Pancreas (tissue), 10 donors: ENCODE data around the gene ARHGAP8. TPM values are rescaled to one million over a fixed set of nuclear protein-coding genes. Genes with fewer than 3 reads are reported as not detected.

Experiments used
- ATAC-seq, 4 donors: fragments of 200-7000 bp; cut with Tn5 transposase; one replicate each; pipeline versions ENCODE4 v1.8.0 to v1.9.1; 2020; ENCODE audit warnings: mild to moderate bottlenecking in 4 of 4, moderate library complexity in 4 of 4
- DNase-seq, 6 donors: peaks; one replicate each; pipeline ENCODE4 v3.0.0-alpha.2; 2020
- FAIRE-seq: peaks from 2 replicates; lab custom pipeline; 2012; peaks lifted over from hg19 to GRCh38; lab: Jason Lieb, UNC
- H3K27ac ChIP-seq, 4 donors: fragments of 200-600 bp; sonication (generic); 1 replicate in 3 of 4; 2 replicates in 1 of 4; pipeline versions ENCODE4 v1.5.0 to v1.8.0; 2020
- H3K27me3 ChIP-seq, 4 donors: fragments of 200-600 bp; one replicate each; pipeline ENCODE4 v1.8.0; 2021
- H3K36me3 ChIP-seq, 3 donors: fragments of 200-600 bp; sonication (generic) in 1 of 3; one replicate each; pipeline versions ENCODE4 v1.5.0 to v1.8.0; 2020 to 2021
- H3K4me1 ChIP-seq, 3 donors: fragments of 200-600 bp; one replicate each; pipeline ENCODE4 v1.8.0; 2021
- H3K4me3 ChIP-seq, 4 donors: fragments of 200-600 bp; sonication (generic) in 2 of 4; one replicate each; pipeline versions ENCODE4 v1.5.0 to v1.8.0; 2020 to 2021
- H3K9me3 ChIP-seq, 4 donors: fragments of 200-600 bp; one replicate each; pipeline ENCODE4 v1.8.0; 2021
- CTCF ChIP-seq, 4 donors: fragments of 200-600 bp; sonication (generic) in 3 of 4; IDR thresholded peaks; one replicate each; pipeline versions ENCODE4 v1.5.0 to v1.8.0; 2021; ENCODE audit warnings: antibody characterized with exemption in 4 of 4
- WGBS, 2 donors: extraction: QIAGEN DNeasy Blood & Tissue Kit; methylation state at CpG; one replicate each; pipeline ENCODE4 v1.1.7; 2013; 5-methylcytosine and 5-hydroxymethylcytosine counted together
- intact Hi-C, 3 donors: fragments of 100-400 bp; cut with DNase I; formaldehyde crosslinking; loops; one replicate each; pipeline versions ENCODE4 v1.11.1 to v1.14.2; 2022
- polyA plus RNA-seq, 2 donors: library from polyadenylated mRNA; stranded (reverse); fragments of 200-250 nt; gene quantifications; one replicate each; pipeline ENCODE4 v1.2.3, GENCODE V29; 2013
- total RNA-seq, 6 donors: library from RNA; stranded (reverse); fragmentation: NEBNext Ultra II Directional in 4 of 6; extraction: Animal tissue kit (Norgen Biotek cat#: 25700) in 4 of 6; gene quantifications; one replicate each; pipeline versions ENCODE4 v1.2.1 to v1.2.4, GENCODE V29; 2021 to 2023
- donor health status: healthy with polysubstance abuse.
- donor health status: DM: no; HTN: no; CAD: no; lungs with moderate emphysema.
- donor health status: DM: no; HTN: no; CAD: no.
- donor health status: control.
- donor health status: control.
- donor health status: Bipolar disorder and iron deficiency.
- donor health status: DM: yes; HTN: yes; CAD: no.
- donor health status: DM: no; HTN: no; CAD: no.
- donor health status: DM: no; HTN: no; CAD: no.
- donor health status: DM: yes; HTN: yes; CAD: no.

Gene ARHGAP8
- total and polyA plus RNA-seq, 8 donors, result 8.6 to 59.2 (median 15.1) TPM

GRCh38 chr22:44906248-44906936 is 154.0 kb downstream of the ARHGAP8 start:
- no peak for FAIRE-seq
- no peaks in the 10 kb centered on the region for H3K9me3 ChIP-seq
- H3K27ac ChIP-seq, result no peak overlapping the region
- no peak overlapping the region for H3K4me3 ChIP-seq
- DNase-seq, result no peak
- ATAC-seq, result no peak
- 70 to 81% methylated on average over 21 of the region's 21 CpGs for WGBS, 2 donors
- no peak for TF ChIP-seq CTCF (IDR thresholded peaks at IDR 0.05)
- H3K4me1 ChIP-seq, result no peaks in the 10 kb centered on the region
- no peaks in the 10 kb centered on the region for H3K36me3 ChIP-seq
- intact Hi-C loops, result no loop called here
- no peaks in the 10 kb centered on the region for H3K27me3 ChIP-seq

DNA sequence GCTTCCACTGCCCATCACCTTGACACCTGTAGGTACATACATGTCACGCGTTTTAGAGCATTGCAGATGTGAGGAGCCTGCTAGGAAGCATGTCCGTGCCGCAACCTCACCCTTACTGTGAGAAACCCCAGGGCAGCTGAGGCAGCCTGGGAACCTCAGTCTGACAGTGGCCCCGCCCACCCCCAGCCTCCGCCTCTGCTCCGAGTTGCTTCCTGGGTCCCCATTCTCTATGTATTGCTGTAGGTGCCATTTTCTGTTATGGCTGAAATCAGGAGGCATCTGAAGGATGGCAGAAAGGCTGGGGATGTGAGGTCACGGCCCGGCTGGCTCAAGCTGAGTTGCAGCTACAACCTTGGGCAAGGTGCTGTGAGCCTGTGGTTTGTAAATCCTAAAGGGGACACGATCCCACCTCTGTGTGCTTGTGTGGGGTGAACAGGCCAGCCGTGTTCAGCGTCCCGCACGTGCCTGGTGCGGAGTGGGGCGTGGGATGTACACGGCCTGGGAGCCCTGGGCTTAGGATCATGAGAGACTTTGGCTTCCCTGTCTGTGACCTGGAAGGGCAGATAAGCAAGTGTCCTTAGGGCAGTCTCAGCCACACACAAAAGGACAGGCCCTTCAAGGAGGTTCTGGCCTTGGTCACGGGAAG is 154.7 kb downstream of the ARHGAP8 start:
- no peak for DNase-seq
- FAIRE-seq, result no peak
- Histone ChIP-seq H3K27ac (no peak overlapping the region), H3K27me3 (no peaks in the 10 kb centered on the region), H3K4me1 (no peaks in the 10 kb centered on the region), H3K4me3 (no peak overlapping the region), H3K9me3 (no peaks in the 10 kb centered on the region), H3K36me3 (no peaks in the 10 kb centered on the region)
- intact Hi-C loops, result no loop called here
- 72 to 81% methylated on average over 18 of the region's 18 CpGs for WGBS, 2 donors
- no peak for TF ChIP-seq CTCF (IDR thresholded peaks at IDR 0.05)
- no peak for ATAC-seq

GRCh38 chr22:44907765-44908737 is 155.7 kb downstream of the ARHGAP8 start:
- H3K9me3 ChIP-seq, result no peaks in the 10 kb centered on the region
- TF ChIP-seq CTCF (IDR thresholded peaks at IDR 0.05), result no peak
- H3K27me3 ChIP-seq, result no peaks in the 10 kb centered on the region
- intact Hi-C loops, result no loop called here
- H3K4me3 ChIP-seq, result no peak overlapping the region
- ATAC-seq, result no peak
- H3K4me1 ChIP-seq, result no peaks in the 10 kb centered on the region
- H3K36me3 ChIP-seq, result no peaks in the 10 kb centered on the region
- 66 to 79% methylated on average over 21 of the region's 21 CpGs for WGBS, 2 donors
- FAIRE-seq, result no peak
- H3K27ac ChIP-seq, result no peak overlapping the region
- no peak for DNase-seq

DNA sequence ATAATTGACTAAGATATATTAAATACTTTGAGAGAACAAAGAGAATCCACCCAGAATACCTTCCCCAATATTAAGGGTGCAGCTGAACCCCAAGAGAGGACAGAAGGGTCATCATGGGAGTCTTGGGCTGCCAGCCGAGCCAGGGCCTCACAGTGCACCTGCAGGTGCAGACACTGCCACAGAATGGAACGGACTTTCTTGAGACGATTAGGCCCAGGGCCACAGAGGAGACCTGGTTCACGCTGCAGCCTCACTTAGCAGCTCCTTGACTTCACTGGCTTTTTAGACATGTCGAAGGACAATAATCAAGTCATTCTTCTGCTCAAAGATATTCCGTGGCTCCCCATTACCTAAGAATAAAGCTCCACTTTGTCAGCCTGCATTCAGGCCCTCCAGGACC is 156.9 kb downstream of the ARHGAP8 start:
- DNase-seq (no peak), FAIRE-seq (no peak), ATAC-seq (no peak)
- Histone ChIP-seq H3K27ac (no peak overlapping the region), H3K9me3 (no peaks in the 10 kb centered on the region), H3K4me1 (no peaks in the 10 kb centered on the region), H3K4me3 (no peak overlapping the region), H3K36me3 (no peaks in the 10 kb centered on the region), H3K27me3 (no peaks in the 10 kb centered on the region)
- no peak for TF ChIP-seq CTCF (IDR thresholded peaks at IDR 0.05)
- 72 to 91% methylated on average over 6 of the region's 6 CpGs for WGBS, 2 donors
- intact Hi-C loops, result no loop called here

Other genes starting within 250 kb of the ARHGAP8 start
- 10 to 100 TPM in 3 of 6 donors, 1 to 10 TPM in 3; 7.0 to 10.7 (median 10.0) TPM for gene PRR5, start 50.4 kb upstream of the ARHGAP8 start, total RNA-seq
- gene PRR5, start 50.4 kb upstream of the ARHGAP8 start, polyA plus RNA-seq, result 10 to 100 TPM; 12.7 to 23.0 TPM